Activated T-cell treated with anti-CD3 and anti-CD28 coated beads for 48 hours (primary cell): ENCODE measurements around the gene SLC38A6.

Source experiments
- DNase-seq: peaks from one replicate; pipeline ENCODE4 v3.0.0-alpha.2; 2020; ENCODE audit warnings: low read depth

Gene SLC38A6

GRCh38 chr14:60980811-60981632, at the start of gene SLC38A6, which contains the start of gene TRMT5:
Gene SLC38A6 (plus strand): TSS chr14:60981245. CDS start chr14:60981278, 33 bp downstream.
Gene TRMT5 (minus strand): TSS chr14:60981079. CDS start chr14:60980973, 106 bp downstream.
- DNase-seq = peak; percentile 87

DNA sequence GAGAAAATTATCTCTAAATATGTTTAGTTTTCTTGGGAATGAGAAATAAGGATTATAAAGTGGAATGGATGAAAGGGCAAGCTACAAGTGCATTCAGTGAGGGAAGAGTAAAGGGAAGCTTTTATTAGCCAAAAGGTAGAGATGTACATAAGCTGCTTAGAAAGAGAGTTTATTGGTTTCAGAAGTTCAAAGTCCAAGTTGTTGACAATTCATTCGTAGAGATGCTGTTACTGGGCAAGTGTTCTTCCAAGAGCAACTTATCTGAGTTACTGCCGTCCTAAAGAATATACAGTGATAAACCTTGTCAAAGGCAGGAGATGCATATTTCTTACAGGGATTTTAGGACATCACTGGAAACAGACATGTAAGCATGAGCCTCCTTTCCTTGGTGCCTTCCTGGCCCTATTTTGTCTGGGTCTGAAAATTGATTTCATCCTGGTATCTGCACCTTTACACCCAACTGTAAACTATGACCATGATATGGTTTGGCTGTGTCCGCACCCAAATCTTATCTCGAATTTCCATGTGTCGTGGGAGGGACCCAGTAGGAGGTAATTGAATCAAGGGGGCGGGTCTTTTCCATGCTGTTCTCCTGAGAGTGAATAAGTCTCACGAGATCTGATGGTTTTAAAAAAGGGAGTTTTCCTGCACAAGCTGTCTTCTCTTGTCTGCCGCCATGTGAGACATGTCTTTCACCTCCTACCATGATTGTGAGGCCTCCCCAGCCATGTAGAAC, 47.0 kb upstream of the SLC38A6 start:
- no peak for DNase-seq

DNA sequence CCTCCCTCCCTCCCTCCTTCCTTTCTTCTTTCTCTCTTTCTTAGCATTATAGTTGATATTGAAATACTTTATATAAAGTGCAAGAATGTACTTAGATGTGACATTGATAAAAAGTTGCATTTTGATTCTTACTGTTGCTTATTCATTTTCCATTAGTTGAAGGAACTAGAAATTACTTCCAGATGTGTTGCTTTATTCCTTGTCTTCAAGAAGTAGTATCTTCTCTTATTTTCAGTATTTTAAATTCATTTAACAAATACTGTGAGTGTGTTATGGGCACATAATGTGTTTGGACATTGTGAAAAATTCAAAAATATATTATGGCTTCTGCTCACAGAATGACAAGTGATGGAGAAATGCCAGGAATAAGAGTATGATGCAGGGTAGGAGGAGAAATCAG, 45.7 kb upstream of the SLC38A6 start:
- DNase-seq = no peak

DNA sequence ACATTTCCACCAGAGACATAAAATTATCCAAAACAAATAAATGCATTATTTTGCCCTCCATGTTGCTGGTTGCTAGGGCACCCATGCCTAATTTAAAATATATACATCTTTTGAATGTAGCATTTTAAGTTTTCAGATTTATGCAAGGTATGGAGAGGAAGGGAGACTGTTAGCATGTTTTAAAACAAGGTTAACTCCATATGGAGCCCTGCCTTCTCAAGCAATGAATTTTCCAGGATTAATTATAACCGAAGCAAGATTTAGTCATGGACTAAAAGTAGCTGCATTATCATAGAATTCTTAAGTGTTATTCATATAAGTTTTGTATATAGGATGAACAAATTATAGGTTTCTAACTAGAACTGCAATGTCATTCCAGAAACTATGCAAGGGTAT, 37.4 kb upstream of the SLC38A6 start:
- no peak for DNase-seq

- DNase-seq = no peak
Observed at GRCh38 chr14:60944204-60944603, 36.8 kb upstream of the SLC38A6 start.

DNA sequence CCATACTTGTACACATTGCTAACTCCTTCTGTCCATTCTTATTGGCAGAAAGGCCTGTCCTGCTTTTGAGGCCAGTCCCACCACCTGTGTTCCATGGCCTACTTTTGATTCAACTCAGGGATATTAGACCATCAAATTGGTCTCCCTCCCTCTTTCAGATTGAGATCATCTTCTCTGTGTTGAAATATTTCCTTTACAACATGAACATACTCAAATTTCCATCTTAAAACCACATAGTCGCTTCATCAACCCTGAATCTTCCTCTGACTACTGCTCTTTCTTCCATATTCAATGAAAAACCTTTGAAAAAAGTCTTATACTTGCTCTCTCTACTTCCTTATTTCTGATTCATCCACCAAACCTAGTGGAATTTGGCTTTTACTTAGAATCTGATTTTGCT, 35.1 kb upstream of the SLC38A6 start:
- no peak for DNase-seq

DNA sequence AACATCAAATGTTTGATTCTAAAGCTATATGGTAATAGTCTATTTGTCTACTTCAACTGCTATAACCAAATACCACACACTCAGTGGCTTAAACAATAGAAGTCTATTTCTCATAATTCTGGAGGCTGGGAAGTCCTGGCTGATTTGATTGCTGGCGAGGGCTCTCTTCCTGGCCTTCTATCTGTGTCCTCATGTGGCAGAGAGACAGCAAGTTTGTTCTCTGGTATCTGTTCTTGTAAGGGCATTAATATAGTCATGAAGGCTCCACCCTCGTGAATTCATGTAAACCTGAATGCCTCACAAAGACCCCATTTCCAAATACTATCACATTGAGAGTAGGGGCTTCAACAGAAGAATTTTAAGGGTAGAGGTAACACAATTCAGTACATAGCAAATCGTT, 34.3 kb upstream of the SLC38A6 start:
- DNase-seq = no peak

- no peak for DNase-seq
Observed at GRCh38 chr14:60951776-60952435, 29.1 kb upstream of the SLC38A6 start.

GRCh38 chr14:60956202-60956601, 24.8 kb upstream of the SLC38A6 start:
- DNase-seq = no peak

DNA sequence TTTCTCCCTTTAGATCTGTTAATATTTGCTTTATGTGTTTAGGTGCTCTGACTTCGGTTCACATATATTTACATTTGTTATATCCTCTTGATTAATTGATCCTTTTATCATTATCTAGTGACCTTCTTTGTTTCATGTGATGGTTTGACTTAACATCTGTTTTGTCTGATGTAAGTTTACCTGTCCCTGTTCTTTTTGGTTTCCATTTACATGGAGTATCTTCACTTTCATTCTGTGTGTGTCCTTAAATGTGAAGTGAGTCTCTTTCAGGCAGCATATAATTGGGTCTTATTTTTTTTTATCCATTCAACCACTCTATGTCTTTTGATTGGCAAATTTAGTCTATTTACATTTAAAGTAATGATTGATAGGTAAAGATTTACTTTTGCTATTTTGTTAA, 24.4 kb upstream of the SLC38A6 start:
- DNase-seq = no peak

GRCh38 chr14:60958146-60958545, 22.9 kb upstream of the SLC38A6 start:
- DNase-seq = no peak

DNA sequence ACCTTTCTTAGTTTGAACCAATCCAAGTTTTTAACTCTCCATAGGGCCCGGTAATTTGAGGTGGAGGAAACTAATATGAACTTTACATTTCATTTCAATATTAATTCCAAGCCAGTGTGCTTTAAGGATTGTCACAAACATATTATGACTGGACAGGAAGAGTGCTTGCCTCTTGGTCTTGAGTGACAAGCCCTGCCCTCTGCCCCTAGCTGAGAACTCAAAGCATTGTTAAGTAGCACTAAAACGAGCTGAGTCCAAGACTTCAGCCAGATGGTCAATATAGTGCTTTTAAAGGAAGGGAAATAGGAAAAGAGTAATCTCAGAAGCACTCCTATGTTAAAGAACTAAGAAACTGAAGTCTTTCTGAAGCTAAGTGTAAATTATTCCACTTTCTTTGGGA, 17.3 kb upstream of the SLC38A6 start:
- DNase-seq = no peak

DNA sequence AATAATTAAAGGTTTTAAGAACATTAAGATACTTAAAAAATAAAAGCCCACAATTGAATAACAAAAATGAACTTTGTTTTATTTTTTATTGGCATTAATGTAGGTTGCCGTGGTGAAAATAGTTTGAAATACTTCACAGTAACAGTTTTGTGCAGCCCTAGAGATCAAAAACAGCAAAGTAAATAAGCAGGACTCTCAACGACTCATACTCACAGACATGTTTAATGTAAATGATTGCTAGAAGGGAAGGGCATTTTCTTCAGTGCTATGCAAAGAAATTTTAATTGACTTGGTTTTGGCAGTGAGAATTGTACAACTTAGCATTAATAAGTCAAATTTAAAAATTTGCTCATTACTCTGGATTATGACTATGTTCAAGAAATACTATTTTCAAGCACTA, 16.1 kb upstream of the SLC38A6 start:
- DNase-seq = no peak

- no peak for DNase-seq
Observed at GRCh38 chr14:60965402-60965801, 15.6 kb upstream of the SLC38A6 start.

DNA sequence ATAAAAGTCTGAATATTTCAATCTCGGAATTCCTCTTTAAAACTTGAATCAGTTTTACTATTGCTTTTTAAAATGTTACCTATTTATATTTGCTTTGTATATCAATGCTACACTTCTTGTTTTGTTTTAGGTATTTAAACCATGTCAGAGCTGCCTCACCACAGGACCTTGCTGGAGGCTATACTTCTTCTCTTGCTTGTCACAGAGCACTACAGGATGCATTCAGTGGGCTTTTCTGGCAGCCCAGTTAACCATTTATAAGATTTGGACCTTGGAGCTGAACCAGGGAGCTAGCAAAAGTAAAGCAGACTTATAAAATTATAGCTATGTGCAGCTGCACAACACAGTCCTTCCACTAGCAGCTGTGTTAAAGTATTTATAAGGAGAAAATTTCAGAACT, 12.9 kb upstream of the SLC38A6 start:
- DNase-seq = no peak

DNA sequence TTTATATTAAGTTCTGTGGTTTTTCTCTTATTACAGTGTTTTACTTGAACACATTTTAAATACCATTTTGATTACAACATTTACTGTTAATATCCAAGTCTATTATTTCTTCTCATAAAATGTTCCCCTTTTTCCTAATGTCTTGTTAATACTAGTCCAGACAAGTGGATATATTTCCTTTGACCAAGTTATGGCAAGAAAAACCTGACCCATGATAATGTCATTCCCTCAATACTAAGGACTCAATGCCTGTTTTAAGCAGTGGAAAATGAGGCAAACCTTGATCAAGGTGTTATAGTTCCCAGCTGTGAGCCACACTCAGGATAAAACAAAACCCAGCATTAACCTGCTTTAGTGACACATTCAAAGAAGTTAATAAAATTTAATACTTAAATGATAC, 12.4 kb upstream of the SLC38A6 start:
- DNase-seq = no peak

- DNase-seq = no peak
Observed at GRCh38 chr14:60970146-60970545, 10.9 kb upstream of the SLC38A6 start.

GRCh38 chr14:60971271-60971670, 9.8 kb upstream of the SLC38A6 start:
- DNase-seq = no peak

- no peak for DNase-seq
Observed at GRCh38 chr14:60972295-60972694, 8.8 kb upstream of the SLC38A6 start.

GRCh38 chr14:60973070-60973469, 8.0 kb upstream of the SLC38A6 start:
- no peak for DNase-seq

DNA sequence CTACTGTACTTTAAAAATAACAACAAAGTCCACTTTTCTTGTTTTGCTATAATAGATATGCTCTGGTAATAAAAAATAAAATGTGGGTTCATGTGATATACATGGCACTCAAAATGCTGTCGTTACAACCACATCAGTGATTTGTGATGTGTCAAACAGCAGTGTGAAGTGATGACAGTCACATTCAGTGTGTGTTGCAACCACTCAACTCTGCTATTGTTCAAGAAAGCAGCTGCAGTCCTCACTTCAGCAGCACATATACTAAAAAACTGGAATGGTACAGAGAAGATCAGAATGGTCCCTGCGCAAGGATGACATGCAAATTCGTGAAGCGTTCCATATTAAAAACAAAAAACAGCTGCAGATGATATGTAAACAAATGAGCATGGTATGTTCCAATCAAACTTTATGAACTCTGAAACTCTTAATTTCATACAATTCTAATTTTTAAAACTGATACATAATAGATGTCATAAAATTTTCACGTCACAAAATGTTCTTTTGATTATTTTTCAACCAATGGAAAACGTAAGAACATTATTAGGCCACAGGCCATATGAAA, 6.9 kb upstream of the SLC38A6 start:
- no peak for DNase-seq

GRCh38 chr14:60975551-60975950, 5.5 kb upstream of the SLC38A6 start:
- no peak for DNase-seq

- DNase-seq = no peak
Observed at GRCh38 chr14:60977847-60978246, 3.2 kb upstream of the SLC38A6 start.
